Measurements from ENCODE around the gene ASB15.

Gene ASB15

GRCh38 chr7:123662755-123663154 lies 61.1 kb downstream of the ASB15 start:
- Histone ChIP-seq H3K9me3 (ENCODE audit: control insufficient read depth in 2 of 2, low read length in 2 of 2) (no peaks in the 10 kb centered on the region), H3K27me3 (ENCODE audit: control insufficient read depth in 1 of 2, insufficient read depth in 2 of 2, low read length in 2 of 2) (peaks cover 0 to 8% of the 10 kb centered on the region in 2 donors), H3K4me1 (ENCODE audit: control insufficient read depth, insufficient read depth, low read length) (no peaks in the 10 kb centered on the region), H3K27ac (ENCODE audit: low read length) (no peak overlapping the region), H3K4me3 (ENCODE audit: low read length in 2 of 2) (no peak overlapping the region), H3K9ac (ENCODE audit: low read length in 2 of 2) (no peak overlapping the region), H3K36me3 (ENCODE audit: control insufficient read depth in 2 of 2, insufficient read depth in 2 of 2, low read length in 2 of 2) (no peaks in the 10 kb centered on the region)

- Histone ChIP-seq H3K27ac (ENCODE audit: low read length) (no peak overlapping the region), H3K4me3 (ENCODE audit: low read length in 2 of 2) (no peak overlapping the region), H3K9me3 (ENCODE audit: control insufficient read depth in 2 of 2, low read length in 2 of 2) (no peaks in the 10 kb centered on the region), H3K27me3 (ENCODE audit: control insufficient read depth in 1 of 2, insufficient read depth in 2 of 2, low read length in 2 of 2) (peaks cover 0 to 8% of the 10 kb centered on the region in 2 donors), H3K4me1 (ENCODE audit: control insufficient read depth, insufficient read depth, low read length) (no peaks in the 10 kb centered on the region), H3K36me3 (ENCODE audit: control insufficient read depth in 2 of 2, insufficient read depth in 2 of 2, low read length in 2 of 2) (no peaks in the 10 kb centered on the region), H3K9ac (ENCODE audit: low read length in 2 of 2) (no peak overlapping the region)
These were observed 61.6 kb downstream of the ASB15 start for GRCh38 chr7:123663200-123663599.

- Histone ChIP-seq H3K27ac (ENCODE audit: low read length) (no peak overlapping the region), H3K9ac (ENCODE audit: low read length in 2 of 2) (no peak overlapping the region), H3K27me3 (ENCODE audit: control insufficient read depth in 1 of 2, insufficient read depth in 2 of 2, low read length in 2 of 2) (peaks cover 0 to 5% of the 10 kb centered on the region in 2 donors), H3K9me3 (ENCODE audit: control insufficient read depth in 2 of 2, low read length in 2 of 2) (no peaks in the 10 kb centered on the region), H3K36me3 (ENCODE audit: control insufficient read depth in 2 of 2, insufficient read depth in 2 of 2, low read length in 2 of 2) (no peaks in the 10 kb centered on the region), H3K4me1 (ENCODE audit: control insufficient read depth, insufficient read depth, low read length) (no peaks in the 10 kb centered on the region), H3K4me3 (ENCODE audit: low read length in 2 of 2) (no peak overlapping the region)
These were observed 63.5 kb downstream of the ASB15 start for GRCh38 chr7:123665157-123665556.

GRCh38 chr7:123665896-123666295 lies 64.3 kb downstream of the ASB15 start:
- Histone ChIP-seq H3K36me3 (ENCODE audit: control insufficient read depth in 2 of 2, insufficient read depth in 2 of 2, low read length in 2 of 2) (no peaks in the 10 kb centered on the region), H3K9me3 (ENCODE audit: control insufficient read depth in 2 of 2, low read length in 2 of 2) (no peaks in the 10 kb centered on the region), H3K27me3 (ENCODE audit: control insufficient read depth in 1 of 2, insufficient read depth in 2 of 2, low read length in 2 of 2) (peaks cover 0 to 5% of the 10 kb centered on the region in 2 donors), H3K4me3 (ENCODE audit: low read length in 2 of 2) (no peak overlapping the region), H3K9ac (ENCODE audit: low read length in 2 of 2) (no peak overlapping the region), H3K4me1 (ENCODE audit: control insufficient read depth, insufficient read depth, low read length) (no peaks in the 10 kb centered on the region), H3K27ac (ENCODE audit: low read length) (no peak overlapping the region)

GRCh38 chr7:123666492-123666891 lies 64.9 kb downstream of the ASB15 start:
- no peaks in the 10 kb centered on the region for H3K4me1 ChIP-seq (ENCODE audit: control insufficient read depth, insufficient read depth, low read length)
- H3K27me3 ChIP-seq (ENCODE audit: control insufficient read depth in 1 of 2, insufficient read depth in 2 of 2, low read length in 2 of 2): peaks cover 0 to 3% of the 10 kb centered on the region in 2 donors
- no peak overlapping the region for H3K27ac ChIP-seq (ENCODE audit: low read length)
- no peak overlapping the region for H3K4me3 ChIP-seq (ENCODE audit: low read length in 2 of 2)
- H3K36me3 ChIP-seq (ENCODE audit: control insufficient read depth in 2 of 2, insufficient read depth in 2 of 2, low read length in 2 of 2): no peaks in the 10 kb centered on the region
- no peaks in the 10 kb centered on the region for H3K9me3 ChIP-seq (ENCODE audit: control insufficient read depth in 2 of 2, low read length in 2 of 2)
- no peak overlapping the region for H3K9ac ChIP-seq (ENCODE audit: low read length in 2 of 2)

GRCh38 chr7:123669485-123669884 lies 67.9 kb downstream of the ASB15 start:
- Histone ChIP-seq H3K27me3 (ENCODE audit: control insufficient read depth in 1 of 2, insufficient read depth in 2 of 2, low read length in 2 of 2) (no peaks in the 10 kb centered on the region), H3K4me3 (ENCODE audit: low read length in 2 of 2) (no peak overlapping the region), H3K27ac (ENCODE audit: low read length) (no peak overlapping the region), H3K9me3 (ENCODE audit: control insufficient read depth in 2 of 2, low read length in 2 of 2) (no peaks in the 10 kb centered on the region), H3K36me3 (ENCODE audit: control insufficient read depth in 2 of 2, insufficient read depth in 2 of 2, low read length in 2 of 2) (no peaks in the 10 kb centered on the region), H3K4me1 (ENCODE audit: control insufficient read depth, insufficient read depth, low read length) (no peaks in the 10 kb centered on the region), H3K9ac (ENCODE audit: low read length in 2 of 2) (no peak overlapping the region)

- H3K27ac ChIP-seq (ENCODE audit: low read length): no peak overlapping the region
- H3K4me1 ChIP-seq (ENCODE audit: control insufficient read depth, insufficient read depth, low read length): no peaks in the 10 kb centered on the region
- no peak overlapping the region for H3K9ac ChIP-seq (ENCODE audit: low read length in 2 of 2)
- H3K4me3 ChIP-seq (ENCODE audit: low read length in 2 of 2): no peak overlapping the region
- no peaks in the 10 kb centered on the region for H3K9me3 ChIP-seq (ENCODE audit: control insufficient read depth in 2 of 2, low read length in 2 of 2)
- H3K27me3 ChIP-seq (ENCODE audit: control insufficient read depth in 1 of 2, insufficient read depth in 2 of 2, low read length in 2 of 2): no peaks in the 10 kb centered on the region
- H3K36me3 ChIP-seq (ENCODE audit: control insufficient read depth in 2 of 2, insufficient read depth in 2 of 2, low read length in 2 of 2): peaks cover 0 to 2% of the 10 kb centered on the region in 2 donors
These were observed 71.6 kb downstream of the ASB15 start for GRCh38 chr7:123673137-123673732.

- Histone ChIP-seq H3K27me3 (ENCODE audit: control insufficient read depth in 1 of 2, insufficient read depth in 2 of 2, low read length in 2 of 2) (no peaks in the 10 kb centered on the region), H3K36me3 (ENCODE audit: control insufficient read depth in 2 of 2, insufficient read depth in 2 of 2, low read length in 2 of 2) (peaks cover 0 to 4% of the 10 kb centered on the region in 2 donors), H3K27ac (ENCODE audit: low read length) (no peak overlapping the region), H3K9ac (ENCODE audit: low read length in 2 of 2) (no peak overlapping the region), H3K4me1 (ENCODE audit: control insufficient read depth, insufficient read depth, low read length) (no peaks in the 10 kb centered on the region), H3K9me3 (ENCODE audit: control insufficient read depth in 2 of 2, low read length in 2 of 2) (no peaks in the 10 kb centered on the region), H3K4me3 (ENCODE audit: low read length in 2 of 2) (no peak overlapping the region)
These were observed 72.3 kb downstream of the ASB15 start for GRCh38 chr7:123673752-123674398.

- Histone ChIP-seq H3K36me3 (ENCODE audit: control insufficient read depth in 2 of 2, insufficient read depth in 2 of 2, low read length in 2 of 2) (peaks cover under 1 to 5% of the 10 kb centered on the region in 2 donors), H3K4me3 (ENCODE audit: low read length in 2 of 2) (no peak overlapping the region), H3K9me3 (ENCODE audit: control insufficient read depth in 2 of 2, low read length in 2 of 2) (no peaks in the 10 kb centered on the region), H3K27me3 (ENCODE audit: control insufficient read depth in 1 of 2, insufficient read depth in 2 of 2, low read length in 2 of 2) (no peaks in the 10 kb centered on the region), H3K9ac (ENCODE audit: low read length in 2 of 2) (no peak overlapping the region), H3K27ac (ENCODE audit: low read length) (no peak overlapping the region), H3K4me1 (ENCODE audit: control insufficient read depth, insufficient read depth, low read length) (no peaks in the 10 kb centered on the region)
These were observed 73.0 kb downstream of the ASB15 start for GRCh38 chr7:123674399-123675180.

- Histone ChIP-seq H3K4me1 (ENCODE audit: control insufficient read depth, insufficient read depth, low read length) (no peaks in the 10 kb centered on the region), H3K27me3 (ENCODE audit: control insufficient read depth in 1 of 2, insufficient read depth in 2 of 2, low read length in 2 of 2) (no peaks in the 10 kb centered on the region), H3K9me3 (ENCODE audit: control insufficient read depth in 2 of 2, low read length in 2 of 2) (no peaks in the 10 kb centered on the region), H3K36me3 (ENCODE audit: control insufficient read depth in 2 of 2, insufficient read depth in 2 of 2, low read length in 2 of 2) (peaks cover 5 to 9% of the 10 kb centered on the region in 2 donors), H3K4me3 (ENCODE audit: low read length in 2 of 2) (no peak overlapping the region), H3K27ac (ENCODE audit: low read length) (no peak overlapping the region), H3K9ac (ENCODE audit: low read length in 2 of 2) (no peak overlapping the region)
These were observed 73.5 kb downstream of the ASB15 start for GRCh38 chr7:123675181-123675473.
